Suppressor macrophage (primary cell): Measurements from ENCODE around the gene PSEN1.

Experiments
- DNase-seq, 4 experiments: peaks; one replicate each; pipeline ENCODE4 v3.0.0-alpha.2; 2020 to 2022

PSEN1 gene

DNA sequence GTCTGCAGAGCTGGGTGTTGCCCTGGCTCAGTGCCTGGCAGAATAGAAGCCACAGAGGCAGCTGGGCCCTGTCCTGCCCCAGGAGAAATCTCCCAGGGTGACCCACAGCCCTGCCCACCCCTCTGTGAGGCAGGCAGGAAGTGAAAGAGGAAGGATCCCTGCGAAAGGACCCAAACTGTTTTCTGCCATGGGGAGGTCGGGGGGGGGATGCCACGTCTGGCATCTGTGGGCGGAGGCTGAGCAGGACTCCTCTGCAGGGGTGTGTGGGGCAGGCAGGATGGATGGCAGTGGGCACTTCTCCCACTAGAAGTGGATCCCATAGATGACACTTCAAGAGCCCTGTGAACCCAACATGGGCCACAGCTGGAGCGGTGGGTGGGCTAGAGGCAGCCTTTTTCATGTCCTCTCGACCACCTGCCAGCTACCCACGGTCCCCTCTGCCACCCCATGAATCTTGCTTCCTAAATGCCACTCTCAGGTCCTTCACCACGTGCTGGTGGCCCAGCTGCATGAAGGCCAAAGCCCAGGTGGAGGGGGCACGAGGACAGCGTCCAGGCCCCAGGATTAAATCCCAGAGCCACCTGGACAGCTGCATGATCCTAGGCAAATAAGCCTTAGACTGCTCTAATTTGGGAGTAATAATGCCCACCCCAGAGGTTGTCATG, 104.6 kb downstream of the PSEN1 start:
- DNase-seq = peak; percentile 76 to 91 (median 86)

DNA sequence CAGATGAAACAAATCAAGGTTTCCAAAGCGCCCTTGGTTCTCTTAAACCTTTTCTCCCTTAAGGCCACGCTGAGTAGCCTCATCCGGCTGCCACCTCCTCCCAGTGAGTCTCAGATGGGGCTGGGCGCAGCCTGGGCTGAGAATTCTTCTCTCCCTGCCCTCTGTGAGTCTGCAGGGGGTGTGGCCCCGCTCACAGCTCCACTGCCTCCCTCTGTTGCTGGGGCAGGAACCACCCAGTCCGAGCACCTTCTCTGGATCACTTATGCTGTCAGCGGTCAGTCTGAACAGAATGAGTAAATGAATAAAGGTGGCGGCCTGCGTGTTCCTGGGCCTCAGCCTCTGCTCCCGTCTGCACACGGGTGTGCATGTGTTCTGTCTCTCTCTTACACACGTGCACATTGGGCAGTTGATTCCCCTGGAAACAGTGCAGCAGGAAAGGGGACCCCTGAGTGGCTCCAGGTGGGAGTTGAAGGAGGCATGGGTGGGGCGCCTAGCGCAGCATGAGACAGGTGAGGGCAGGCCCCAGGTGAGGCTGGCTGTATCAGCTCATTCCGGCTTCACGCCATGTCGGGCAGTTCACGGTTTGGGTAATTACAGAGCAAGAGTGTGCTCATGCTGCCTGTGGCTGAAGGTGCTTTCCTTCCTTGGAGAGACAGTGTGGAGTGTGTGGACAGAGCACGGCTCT, 105.3 kb downstream of the PSEN1 start:
- DNase-seq = no peak

GRCh38 chr14:73242357-73242901, 106.1 kb downstream of the PSEN1 start:
- no peak for DNase-seq

GRCh38 chr14:73243341-73243740, 107.0 kb downstream of the PSEN1 start:
- DNase-seq = no peak

DNA sequence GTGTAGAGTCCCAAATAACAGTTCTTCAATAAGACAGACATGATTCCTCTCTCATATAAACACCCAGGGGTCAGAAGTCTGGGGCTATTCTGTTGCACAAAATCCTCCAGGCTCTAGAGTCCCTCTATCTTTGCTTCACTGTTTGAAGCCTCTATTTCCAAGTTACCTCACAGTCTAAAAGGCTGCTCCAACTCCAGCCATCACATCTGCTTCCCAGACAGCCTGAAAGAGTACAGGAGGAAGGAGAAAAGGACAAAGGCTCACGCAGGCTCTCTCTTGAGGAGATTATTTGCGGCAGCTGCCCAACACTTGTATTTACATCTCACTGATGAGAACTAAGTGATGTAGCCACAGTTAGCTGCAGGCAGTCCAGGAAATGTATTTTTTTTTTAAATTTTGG, 107.4 kb downstream of the PSEN1 start:
- DNase-seq = no peak

DNA sequence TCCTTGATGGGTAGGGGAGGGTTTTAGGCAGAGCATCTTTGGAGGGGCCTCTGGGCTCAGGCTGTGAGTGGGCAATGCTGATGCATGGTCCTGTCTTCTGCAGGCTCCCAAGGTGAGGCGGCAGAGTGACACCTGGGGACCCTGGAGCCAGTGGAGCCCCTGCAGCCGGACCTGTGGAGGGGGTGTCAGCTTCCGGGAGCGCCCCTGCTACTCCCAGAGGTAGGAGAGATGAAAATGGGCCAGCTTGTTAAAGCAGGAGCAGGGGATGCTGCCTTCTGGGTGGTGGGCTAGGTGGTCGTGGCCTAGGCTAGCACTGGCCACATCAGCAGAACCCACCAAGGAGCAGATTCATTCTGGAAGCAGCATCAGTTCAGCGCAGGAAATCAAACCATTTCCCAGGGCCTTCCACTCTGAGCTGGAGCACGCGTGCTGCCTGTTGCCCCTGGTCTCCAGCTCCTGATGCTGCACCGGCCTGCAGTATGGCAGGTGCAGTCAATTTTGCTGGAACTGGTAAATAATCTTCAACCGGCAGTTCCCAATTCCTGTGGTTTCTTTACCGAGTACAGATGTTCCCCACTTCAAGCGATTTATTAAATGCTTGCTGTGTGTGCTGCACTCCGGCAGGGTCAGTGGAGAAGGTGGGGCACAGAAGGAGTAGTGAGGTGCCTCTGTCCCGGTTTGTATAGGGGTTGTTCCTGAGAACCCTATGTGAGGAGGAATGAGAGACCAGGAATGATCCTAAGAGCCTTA, 108.4 kb downstream of the PSEN1 start:
- DNase-seq = no peak

DNA sequence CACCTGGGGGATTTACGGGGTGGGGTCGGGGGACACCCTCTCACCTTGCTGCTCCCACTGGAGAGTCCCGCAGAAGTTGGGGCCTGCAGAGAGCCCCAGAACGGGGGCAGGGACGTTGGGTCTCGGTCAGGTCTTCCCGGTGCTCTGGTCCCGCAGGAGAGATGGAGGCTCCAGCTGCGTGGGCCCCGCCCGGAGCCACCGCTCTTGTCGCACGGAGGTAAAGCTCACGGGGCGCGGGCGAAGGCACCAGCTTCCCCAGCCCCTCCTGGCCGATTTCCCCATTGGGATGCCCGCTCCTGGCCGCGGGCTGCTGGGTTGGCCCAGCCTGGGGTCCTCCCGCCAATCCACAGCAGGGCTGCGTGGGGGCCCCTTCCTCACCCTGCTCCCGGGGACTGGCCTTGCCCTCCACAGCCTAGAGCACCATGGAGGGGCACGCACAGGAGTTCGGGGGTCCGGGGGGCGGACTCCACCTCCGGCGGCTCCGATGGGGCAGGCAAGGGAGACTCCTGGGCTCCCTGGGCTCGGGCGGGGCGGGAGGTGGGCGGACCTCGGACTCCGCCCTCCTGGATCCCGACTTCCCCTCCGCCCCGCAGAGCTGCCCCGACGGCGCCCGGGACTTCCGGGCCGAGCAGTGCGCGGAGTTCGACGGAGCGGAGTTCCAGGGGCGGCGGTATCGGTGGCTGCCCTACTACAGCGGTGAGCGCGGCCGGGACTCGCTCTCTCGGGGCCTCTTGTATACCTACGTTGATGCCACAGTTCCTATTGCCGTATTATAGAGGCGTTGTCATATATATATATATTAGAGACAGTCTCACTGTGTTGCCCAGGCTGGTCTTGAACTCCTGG, 109.4 kb downstream of the PSEN1 start:
- peak; percentile 85 to 94 (median 90) for DNase-seq

DNA sequence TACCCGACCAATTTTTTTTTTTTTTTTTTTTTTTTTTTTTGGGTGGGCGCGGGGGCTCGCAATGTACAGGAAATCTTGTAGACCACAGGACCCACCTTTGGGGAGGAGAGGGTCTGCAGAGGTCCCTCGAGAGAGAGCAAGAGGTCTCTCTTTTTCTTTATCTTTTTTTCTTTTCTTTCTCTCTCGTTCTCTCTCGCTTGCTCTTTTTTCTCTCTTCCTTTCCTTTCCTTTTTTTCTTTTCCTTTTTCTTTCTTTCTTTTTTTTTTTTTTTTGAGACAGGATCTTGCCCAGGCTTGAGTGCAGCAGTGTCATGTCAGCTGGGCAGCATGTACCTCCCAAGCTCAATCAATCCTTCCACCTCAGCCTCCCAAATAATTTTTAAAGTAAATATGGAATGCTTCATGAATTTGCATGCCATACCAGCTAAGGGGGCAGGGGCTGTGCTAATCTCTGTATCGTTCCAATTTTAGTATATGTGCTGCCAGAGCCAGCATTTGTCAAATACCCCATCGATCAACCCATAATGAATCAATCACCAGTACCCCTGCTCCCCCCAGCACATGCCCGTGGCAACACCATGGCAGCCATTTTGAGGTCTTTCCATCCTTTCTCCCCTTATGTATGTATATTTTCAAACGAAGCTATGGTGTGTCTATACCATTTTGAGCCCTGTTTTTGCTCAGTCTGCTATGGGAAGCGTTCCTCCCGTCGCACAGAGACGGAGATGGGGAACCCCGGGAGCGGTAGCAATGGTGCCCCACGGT, 110.3 kb downstream of the PSEN1 start:
- DNase-seq = peak in 1 of 4 experiments; percentile 14

DNA sequence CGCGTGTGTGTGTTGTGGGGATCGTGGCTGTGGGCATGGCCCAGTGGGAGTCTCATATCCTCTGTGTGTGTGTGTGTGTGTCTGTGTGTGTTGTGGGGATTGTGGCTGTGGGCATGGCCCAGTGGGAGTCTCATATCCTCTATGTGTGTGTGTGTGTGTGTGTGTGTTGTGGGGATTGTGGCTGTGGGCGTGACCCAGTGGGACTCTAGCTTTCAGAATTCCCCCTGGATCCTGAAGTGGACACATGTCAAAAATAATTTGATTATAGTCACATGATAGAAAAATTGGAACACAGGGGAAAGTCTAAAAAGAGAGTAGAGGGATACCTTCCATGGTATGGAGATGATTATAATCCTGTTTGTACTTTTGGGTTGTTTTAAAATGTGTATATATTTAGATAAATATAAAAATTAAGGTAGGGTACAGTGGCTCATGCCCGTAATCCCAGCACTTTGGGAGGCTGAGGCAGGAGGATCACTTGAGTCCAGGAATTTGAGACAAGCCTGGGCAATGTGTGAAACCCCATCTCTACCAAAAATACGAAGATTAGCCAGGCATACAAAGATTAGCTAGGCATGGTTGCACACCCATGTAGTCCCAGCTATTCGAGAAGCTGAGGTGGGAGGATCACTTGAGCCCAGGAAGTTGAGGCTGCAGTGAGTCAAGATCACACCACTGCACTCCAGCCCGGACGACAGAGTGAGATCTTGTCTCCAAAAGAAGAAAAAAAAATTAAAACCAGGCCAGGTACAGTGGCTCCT, 112.0 kb downstream of the PSEN1 start:
- DNase-seq = peak; percentile 71 to 81 (median 77)

GRCh38 chr14:73249108-73249507, 112.8 kb downstream of the PSEN1 start:
- DNase-seq = no peak

DNA sequence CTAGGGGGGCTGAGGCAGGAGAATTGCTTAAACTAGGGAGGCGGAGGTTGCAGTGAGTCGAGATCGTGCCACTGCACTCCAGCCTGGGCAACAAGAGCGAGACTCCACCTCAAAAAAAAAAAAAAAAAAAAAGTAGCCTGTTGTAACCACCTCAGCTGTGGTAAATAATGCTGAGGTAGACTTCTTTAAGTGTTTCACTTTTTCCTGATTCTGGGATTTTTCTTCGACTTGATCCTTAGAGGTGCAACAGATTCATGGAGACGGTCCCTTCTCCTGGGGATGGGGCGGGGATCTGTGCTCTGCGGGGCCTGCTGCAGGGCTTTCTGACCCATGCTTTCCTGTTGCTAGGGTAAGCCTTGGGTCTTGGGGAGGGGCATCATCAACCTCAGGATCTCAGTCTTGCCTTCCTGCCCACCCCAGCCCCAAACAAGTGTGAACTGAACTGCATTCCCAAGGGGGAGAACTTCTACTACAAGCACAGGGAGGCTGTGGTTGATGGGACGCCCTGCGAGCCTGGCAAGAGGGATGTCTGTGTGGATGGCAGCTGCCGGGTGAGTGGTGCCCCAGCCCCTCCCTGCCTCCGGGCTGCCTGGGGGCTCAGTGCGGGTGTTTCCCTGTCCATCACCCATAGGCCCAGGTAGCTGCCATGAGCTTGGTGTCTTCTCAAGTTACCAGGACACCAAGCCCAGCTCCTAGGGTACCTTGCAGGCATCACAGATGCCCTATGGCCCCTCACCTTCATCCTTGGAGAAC, 113.4 kb downstream of the PSEN1 start:
- DNase-seq = no peak

- DNase-seq = no peak
Observed at GRCh38 chr14:73250317-73250713, 114.0 kb downstream of the PSEN1 start.

GRCh38 chr14:73250781-73251500, 114.6 kb downstream of the PSEN1 start:
- peak in 1 of 4 experiments; percentile 1 for DNase-seq

- no peak for DNase-seq
Observed at GRCh38 chr14:73251516-73252215, 115.4 kb downstream of the PSEN1 start.

GRCh38 chr14:73252491-73253322, 116.4 kb downstream of the PSEN1 start:
- no peak for DNase-seq

DNA sequence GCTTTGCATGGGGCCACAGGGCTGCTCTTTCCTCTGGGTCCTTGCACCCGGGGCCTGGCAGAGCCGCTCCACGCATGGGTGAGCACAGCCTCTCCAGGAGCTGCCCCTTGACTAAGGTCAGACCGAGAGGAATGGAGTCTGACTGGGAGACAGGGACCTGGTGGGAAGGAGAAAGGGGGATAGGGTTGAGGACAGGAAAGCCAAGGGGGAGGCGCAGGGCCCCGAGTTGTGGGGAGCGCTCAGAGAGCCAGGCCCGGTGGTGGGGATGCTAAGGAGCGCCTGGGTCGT, 117.0 kb downstream of the PSEN1 start:
- DNase-seq = no peak

DNA sequence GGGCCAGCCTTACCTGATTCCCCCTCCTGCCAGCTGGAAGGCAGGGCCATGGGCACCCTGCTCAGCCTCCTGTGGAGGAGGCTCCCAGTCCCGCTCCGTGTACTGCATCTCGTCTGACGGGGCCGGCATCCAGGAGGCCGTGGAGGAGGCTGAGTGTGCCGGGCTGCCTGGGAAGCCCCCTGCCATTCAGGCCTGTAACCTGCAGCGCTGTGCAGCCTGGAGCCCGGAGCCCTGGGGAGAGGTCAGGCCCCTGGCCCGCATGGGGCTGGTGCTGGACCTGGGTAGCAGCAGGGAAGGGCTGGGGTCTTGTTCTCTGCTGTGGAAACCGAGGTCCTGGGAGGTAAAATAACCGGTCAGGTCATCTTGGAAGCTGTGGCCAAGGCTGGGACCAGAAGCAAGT, 117.4 kb downstream of the PSEN1 start:
- DNase-seq = no peak
